IPS-18a (cell line): Measurements from ENCODE around the gene CCIN.
A peak's percentile ranks its signal among the peaks of the same experiment; 100 is the strongest.
"Not testable (repeated sequence)": the region's sequence is repeated elsewhere in the genome, so short reads cannot be mapped to it uniquely, and the experiment has no call there.

Experiments
- H3K27ac ChIP-seq: one replicate; pipeline ENCODE4 v1.5.1; 2013; ENCODE audit warnings: low read length
- H3K27me3 ChIP-seq: one replicate; pipeline ENCODE4 v1.6.1; 2013; ENCODE audit warnings: mild to moderate bottlenecking, low read length; ENCODE audit not compliant: control insufficient read depth, insufficient read depth
- H3K36me3 ChIP-seq: one replicate; pipeline ENCODE4 v1.6.1; 2013; ENCODE audit warnings: low read depth, low read length; ENCODE audit not compliant: control insufficient read depth
- H3K4me1 ChIP-seq: one replicate; pipeline ENCODE4 v1.6.1; 2013; ENCODE audit warnings: low read depth, low read length; ENCODE audit not compliant: control insufficient read depth
- H3K4me3 ChIP-seq: one replicate; pipeline ENCODE4 v1.5.1; 2013; ENCODE audit warnings: low read length
- H3K9ac ChIP-seq: one replicate; pipeline ENCODE4 v1.6.1; 2013; ENCODE audit warnings: mild to moderate bottlenecking, low read length, moderate library complexity
- H3K9me3 ChIP-seq: one replicate; pipeline ENCODE4 v1.6.1; 2013; ENCODE audit warnings: low read depth, low read length; ENCODE audit not compliant: control insufficient read depth

The CCIN gene

DNA sequence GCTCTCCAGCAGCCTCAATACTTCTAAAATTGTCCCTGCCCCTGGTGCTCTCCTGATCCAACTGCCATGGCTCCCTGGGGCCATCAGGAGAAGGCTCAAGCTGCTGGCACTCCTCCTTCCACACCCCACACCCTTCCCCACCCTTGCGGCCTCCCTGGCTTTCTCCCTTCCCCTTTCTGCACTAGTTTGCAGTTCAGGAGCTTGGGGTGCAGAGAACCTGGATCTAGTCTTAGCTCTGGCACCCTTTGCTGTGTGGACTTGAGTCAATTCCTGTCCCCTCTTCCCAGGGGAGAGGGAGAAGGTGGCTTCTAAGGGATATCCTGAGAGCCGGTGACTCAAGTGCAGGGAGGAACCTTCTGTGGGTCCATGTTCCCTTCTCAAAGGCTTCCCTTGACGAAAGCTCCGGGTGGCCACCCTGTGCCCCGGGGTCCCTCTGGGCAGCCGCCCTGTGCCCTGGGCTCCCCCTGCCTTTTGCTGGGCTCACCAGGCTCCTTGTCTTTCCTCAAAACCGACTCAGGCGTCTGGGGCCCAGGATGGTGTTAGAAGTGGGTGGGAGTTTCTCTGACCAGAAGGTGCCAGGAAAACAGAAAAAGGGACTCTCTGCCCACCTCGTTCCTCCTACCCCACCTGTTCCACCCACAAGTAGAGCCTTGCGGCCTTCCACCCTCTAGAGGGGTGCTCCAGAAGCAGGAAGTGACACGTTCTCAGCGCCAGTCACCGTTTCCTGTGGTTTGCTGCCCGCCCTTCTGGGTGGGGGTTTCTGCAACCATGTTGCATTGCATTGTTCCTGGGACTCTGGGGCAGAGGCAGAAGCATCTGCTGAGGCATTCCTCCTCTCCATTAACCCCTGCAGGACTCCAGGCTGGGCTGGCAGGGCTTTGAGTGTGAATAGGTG, 17.6 kb upstream of the CCIN start:
- Histone ChIP-seq H3K4me1 (no peaks in the 10 kb centered on the region), H3K27me3 (no peaks in the 10 kb centered on the region), H3K9me3 (peaks cover 4% of the 10 kb centered on the region), H3K36me3 (no peaks in the 10 kb centered on the region), H3K4me3 (no peak overlapping the region), H3K27ac (no peak overlapping the region), H3K9ac (no peak overlapping the region)

DNA sequence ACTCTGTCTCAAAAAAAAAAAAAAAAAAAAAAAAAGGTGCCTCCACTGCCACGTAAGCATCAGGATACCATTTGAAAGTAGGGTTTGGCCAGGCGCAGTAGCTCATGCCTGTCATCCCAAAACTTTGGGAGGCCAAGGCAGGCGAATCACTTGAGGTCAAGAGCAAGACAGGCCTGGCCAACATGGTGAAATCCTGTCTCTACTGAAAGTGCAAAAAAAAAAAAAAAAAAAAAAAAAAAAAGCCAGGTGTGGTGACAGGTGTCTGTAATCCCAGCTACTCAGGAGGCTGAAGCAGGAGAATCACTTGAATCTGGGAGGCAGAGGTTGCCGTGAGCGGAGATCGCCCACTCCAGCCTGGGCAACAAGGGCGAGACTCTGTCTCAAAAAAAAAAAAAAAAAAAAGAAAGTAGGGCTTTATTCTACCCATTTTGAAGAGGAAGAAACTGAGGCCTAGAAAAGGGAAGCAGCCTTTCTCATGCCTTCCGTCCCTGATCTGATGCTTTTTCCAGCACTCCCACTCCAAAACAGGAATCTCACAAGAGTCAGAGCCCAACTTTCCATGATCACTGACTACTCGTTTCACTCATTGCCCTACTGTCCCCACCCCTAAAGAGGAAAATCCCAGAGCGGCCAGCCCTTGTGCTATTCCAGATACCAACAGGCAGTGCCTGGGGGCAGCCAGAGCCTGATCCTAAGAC, 16.3 kb upstream of the CCIN start:
- Histone ChIP-seq H3K4me1 (no peaks in the 10 kb centered on the region), H3K9ac (no peak overlapping the region), H3K27ac (no peak overlapping the region)

DNA sequence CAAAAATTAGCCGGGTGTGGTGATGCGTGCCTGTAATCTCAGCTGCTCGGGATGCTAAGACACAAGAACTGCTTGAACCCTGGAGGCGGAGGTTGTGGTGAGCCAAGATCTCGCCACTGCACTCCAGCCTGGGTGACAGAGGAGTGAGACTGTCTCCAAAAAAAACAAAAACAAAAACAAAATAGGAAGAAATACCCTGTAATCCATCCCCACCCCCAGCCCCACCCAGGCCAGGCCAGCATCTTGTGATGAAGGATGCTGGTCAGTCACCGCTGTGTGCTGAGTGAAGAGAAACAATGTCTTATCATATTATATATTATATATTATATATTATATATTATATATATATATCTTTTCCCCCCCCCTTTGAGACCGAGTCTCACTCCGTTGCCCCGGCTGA, 15.4 kb upstream of the CCIN start:
- Histone ChIP-seq H3K27ac (no peak overlapping the region), H3K9ac (no peak overlapping the region), H3K9me3 (peaks cover 6% of the 10 kb centered on the region), H3K4me3 (no peak overlapping the region), H3K27me3 (no peaks in the 10 kb centered on the region), H3K36me3 (no peaks in the 10 kb centered on the region), H3K4me1 (no peaks in the 10 kb centered on the region)

More for the DNA sequence above, 16.3 kb upstream of the CCIN start:
- Histone ChIP-seq H3K27me3 (no peaks in the 10 kb centered on the region), H3K9me3 (peaks cover 6% of the 10 kb centered on the region), H3K36me3 (no peaks in the 10 kb centered on the region), H3K4me3 (no peak overlapping the region)

DNA sequence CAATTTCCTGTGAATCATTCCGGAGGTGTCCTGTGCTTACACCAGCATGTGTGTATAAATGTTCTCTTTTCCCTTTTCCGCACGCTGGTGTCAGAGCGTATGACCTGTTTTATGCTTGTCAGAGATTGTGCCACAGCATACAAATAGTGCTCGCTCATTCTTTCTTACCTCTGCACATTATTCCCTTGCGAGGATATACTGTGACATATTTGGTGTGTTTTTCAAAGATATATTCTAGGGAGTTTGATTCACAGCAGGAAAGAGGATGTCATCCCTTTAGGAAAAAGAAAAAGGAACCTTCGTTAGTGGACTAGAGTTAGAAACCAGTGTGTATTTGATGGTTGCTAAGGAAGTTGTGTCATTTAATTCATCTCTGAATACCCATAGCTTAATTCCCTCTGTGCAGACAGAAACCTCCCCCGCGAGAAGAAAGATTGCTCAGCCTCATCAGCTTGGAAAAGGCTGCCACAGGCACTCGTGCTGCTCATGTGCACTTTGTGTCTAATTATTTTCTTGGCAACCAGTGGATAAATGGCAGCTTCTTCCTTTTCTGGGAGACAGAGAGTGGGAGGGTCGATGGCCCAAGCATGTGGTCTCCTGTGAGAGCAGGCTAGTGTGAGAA, 14.7 kb upstream of the CCIN start:
- Histone ChIP-seq H3K9me3 (peaks cover 6% of the 10 kb centered on the region), H3K36me3 (no peaks in the 10 kb centered on the region), H3K27ac (no peak overlapping the region), H3K27me3 (no peaks in the 10 kb centered on the region), H3K9ac (no peak overlapping the region), H3K4me1 (no peaks in the 10 kb centered on the region), H3K4me3 (no peak overlapping the region)

DNA sequence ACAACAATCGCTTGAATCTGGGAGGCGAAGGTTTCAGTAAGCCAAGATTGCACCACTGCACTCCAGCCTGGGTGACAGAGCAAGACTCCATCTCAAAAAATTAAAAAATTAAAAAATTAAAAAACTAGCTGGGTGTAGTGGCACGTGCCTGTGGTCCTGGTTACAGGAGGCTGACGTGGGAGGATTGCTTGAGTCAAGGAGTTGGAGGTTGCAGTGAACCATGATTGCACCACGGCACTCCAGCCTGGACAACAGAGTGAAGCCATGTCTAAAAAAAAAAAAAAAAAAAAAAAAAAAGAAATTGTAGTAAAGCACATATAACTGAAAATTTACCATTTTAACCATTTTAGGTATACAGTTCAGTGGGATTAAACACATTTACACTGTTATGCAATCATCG, 13.1 kb upstream of the CCIN start:
- Histone ChIP-seq H3K9me3 (peaks cover 6% of the 10 kb centered on the region), H3K4me1 (no peaks in the 10 kb centered on the region), H3K9ac (no peak overlapping the region), H3K27me3 (no peaks in the 10 kb centered on the region), H3K27ac (no peak overlapping the region), H3K36me3 (no peaks in the 10 kb centered on the region), H3K4me3 (no peak overlapping the region)

DNA sequence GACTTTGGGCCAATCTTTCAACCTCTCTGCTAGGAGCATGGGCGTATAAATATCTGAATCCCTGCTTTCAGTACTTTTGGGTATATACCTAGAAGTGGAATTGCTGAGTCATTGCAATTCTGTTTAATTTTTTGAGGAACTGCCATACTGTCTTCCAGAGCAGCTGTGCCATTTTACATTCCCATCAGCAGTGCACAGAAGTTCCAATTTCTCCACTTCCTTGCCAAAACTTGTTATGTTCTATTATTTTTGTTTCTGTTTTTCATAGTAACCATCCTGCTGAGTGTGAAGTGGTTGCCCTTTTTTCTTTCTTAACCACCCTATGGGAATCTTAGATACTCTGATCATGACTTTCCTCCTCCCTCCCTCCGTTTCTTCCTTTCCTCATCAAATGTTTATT, 11.1 kb upstream of the CCIN start:
- H3K27me3 ChIP-seq, result no peaks in the 10 kb centered on the region
- no peak overlapping the region for H3K27ac ChIP-seq
- H3K4me1 ChIP-seq, result peaks cover 19% of the 10 kb centered on the region
- no peaks in the 10 kb centered on the region for H3K36me3 ChIP-seq
- no peak overlapping the region for H3K4me3 ChIP-seq
- H3K9ac ChIP-seq, result no peak overlapping the region
- peaks cover 6% of the 10 kb centered on the region for H3K9me3 ChIP-seq

DNA sequence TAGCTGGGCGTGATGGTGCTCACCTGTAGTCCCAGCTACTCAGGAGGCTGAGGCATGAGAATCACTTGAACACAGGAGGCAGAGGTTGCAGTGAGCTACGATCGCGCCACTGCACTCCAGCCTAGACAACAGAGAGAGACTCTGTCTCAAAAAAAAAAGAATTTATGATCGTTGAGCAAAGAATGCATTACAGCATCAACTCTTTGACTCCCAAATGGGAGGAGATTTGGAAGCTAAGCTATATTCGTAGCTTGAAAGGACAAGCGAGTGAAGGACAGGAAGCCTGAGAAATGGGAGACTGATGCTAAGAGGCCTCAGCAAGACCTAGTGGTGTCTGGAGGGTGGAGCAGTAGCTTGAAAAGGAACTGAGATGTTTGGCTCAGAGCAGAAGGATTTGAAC, 10.3 kb upstream of the CCIN start:
- H3K36me3 ChIP-seq, result no peaks in the 10 kb centered on the region
- H3K4me1 ChIP-seq, result peaks cover 25% of the 10 kb centered on the region
- H3K9ac ChIP-seq, result no peak overlapping the region
- H3K27me3 ChIP-seq, result no peaks in the 10 kb centered on the region
- no peak overlapping the region for H3K4me3 ChIP-seq
- no peak overlapping the region for H3K27ac ChIP-seq
- H3K9me3 ChIP-seq, result peaks cover 6% of the 10 kb centered on the region

DNA sequence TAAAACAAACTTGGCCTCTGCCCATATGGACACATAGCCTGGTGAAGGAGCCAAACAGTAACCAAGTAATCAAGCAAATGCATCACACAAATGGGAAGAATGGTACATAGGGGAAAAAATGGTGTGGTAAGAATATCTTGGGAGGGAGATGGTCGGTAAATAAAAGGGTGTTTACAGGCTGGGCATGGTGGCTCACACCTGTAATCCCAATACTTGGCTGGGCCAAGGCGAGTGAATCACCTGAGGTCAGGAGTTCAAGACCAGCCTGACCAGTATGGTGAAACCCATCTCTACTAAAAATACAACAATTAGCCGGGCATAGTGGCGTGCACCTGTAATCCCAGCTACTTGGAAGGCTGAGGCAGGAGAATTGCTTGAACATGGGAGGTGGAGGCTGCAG, 9.7 kb upstream of the CCIN start:
- H3K4me1 ChIP-seq, result peaks cover 29% of the 10 kb centered on the region
- not testable (repeated sequence) for H3K27ac ChIP-seq, H3K27me3 ChIP-seq

DNA sequence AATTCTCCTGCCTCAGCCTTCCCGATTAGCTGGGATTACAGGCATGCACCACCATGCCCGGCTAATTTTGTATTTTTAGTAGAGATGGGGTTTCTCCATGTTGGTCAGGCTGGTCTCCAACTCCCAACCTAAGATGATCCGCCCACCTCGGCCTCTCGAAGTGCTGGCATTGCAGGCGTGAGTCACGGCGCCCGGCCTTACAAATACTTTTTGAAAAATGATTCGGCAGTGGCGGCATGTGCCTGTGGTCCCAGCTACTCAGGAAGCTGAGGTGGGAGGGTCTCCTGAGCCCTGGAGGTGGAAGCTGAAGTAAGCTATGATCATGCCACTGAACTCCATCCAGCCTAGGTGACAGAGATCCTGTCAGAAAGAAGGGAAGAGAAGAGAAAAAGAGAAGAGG, 9.1 kb upstream of the CCIN start:
- not testable (repeated sequence) for H3K9me3 ChIP-seq, H3K36me3 ChIP-seq, H3K4me3 ChIP-seq, H3K27me3 ChIP-seq, H3K9ac ChIP-seq, H3K27ac ChIP-seq
- peaks cover 35% of the 10 kb centered on the region for H3K4me1 ChIP-seq

More for the DNA sequence above, 9.7 kb upstream of the CCIN start:
- not testable (repeated sequence) for H3K4me3 ChIP-seq, H3K9me3 ChIP-seq, H3K36me3 ChIP-seq, H3K9ac ChIP-seq

DNA sequence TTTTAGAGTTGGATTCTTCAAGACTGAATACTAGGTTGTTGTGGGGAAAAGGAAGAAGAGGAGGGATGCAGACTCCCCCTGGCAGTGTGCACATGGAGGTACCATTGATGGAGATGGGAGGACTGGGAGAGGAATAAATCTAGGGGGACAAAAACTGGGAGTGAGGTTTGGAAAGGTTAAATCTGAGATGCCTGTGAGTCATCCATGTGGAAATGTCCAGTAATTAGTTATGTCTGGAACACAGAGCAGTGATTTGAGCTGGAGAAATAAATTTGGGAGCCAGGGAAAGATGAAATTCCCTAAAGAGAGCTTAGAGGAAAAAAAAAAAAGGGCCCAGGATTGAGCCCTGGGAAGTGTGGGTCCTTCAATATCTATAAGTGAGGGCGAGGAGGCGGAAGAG, 8.0 kb upstream of the CCIN start:
- Histone ChIP-seq H3K9me3 (peaks cover 6% of the 10 kb centered on the region), H3K27ac (no peak overlapping the region), H3K36me3 (no peaks in the 10 kb centered on the region), H3K4me3 (no peak overlapping the region), H3K4me1 (peaks cover 35% of the 10 kb centered on the region), H3K27me3 (no peaks in the 10 kb centered on the region), H3K9ac (no peak overlapping the region)

DNA sequence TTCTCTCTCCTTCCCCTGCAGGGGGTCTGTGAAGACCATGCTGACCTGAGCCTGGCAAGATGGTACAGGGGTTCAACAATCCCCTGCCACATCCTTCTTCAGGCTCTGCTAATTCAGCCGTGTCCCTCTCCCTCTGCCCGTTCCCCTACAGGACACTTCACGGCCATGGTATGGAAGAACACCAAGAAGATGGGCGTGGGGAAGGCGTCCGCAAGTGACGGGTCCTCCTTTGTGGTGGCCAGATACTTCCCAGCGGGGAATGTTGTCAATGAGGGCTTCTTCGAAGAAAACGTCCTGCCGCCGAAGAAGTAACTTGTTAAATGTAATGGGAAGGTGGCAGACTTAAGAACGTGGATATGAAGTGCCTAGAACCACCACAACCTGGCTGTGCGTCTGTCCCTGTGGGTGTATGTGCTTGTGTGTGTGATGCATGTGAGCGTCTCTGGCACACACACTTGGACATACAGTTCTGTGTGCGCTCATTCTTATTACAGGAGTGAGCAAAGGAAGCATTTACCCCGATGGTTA, 6.9 kb upstream of the CCIN start:
- no peak overlapping the region for H3K4me3 ChIP-seq
- no peaks in the 10 kb centered on the region for H3K36me3 ChIP-seq
- no peak overlapping the region for H3K27ac ChIP-seq
- no peaks in the 10 kb centered on the region for H3K27me3 ChIP-seq
- H3K9me3 ChIP-seq, result no peaks in the 10 kb centered on the region
- H3K9ac ChIP-seq, result peak overlapping the region; percentile 42
- H3K4me1 ChIP-seq, result peaks cover 35% of the 10 kb centered on the region
